Measurements from ENCODE around the gene CCSAP.

Gene CCSAP

GRCh38 chr1:229280037-229280828, 62.6 kb downstream of the CCSAP start:
- DNase-seq (ENCODE audit: low spot score) = no peak
- TF ChIP-seq CTCF (IDR thresholded peaks at IDR 0.05; ENCODE audit: borderline replicate concordance, control extremely low read depth, extremely low read depth, insufficient read depth, missing control alignments) = no peak
- in situ Hi-C loops (cut with MboI; ENCODE audit: low sequenced_read_pairs, unreplicated experiment) = no loop called here

DNA sequence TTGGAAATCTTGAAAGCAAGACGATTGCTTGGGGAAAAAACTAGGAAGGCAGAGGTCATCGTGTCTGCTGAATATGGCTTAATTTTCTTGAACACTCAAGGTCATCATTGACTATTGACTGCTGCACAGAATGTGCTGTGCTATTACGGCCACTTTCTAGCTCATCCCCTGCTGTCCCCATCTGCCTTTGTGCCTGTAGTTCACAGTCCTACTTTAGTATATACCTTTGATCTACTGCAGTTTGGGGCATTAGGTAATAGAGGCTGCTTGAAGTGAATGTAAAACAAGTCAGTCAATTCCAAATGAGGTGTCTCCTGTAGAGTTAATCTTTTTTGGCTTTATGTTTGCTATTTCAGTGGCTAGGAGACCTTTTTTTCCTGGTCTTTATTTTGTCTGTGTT, 63.6 kb downstream of the CCSAP start:
- in situ Hi-C loops (cut with MboI; ENCODE audit: low sequenced_read_pairs, unreplicated experiment) = no loop called here
- no peak for DNase-seq (ENCODE audit: low spot score)
- TF ChIP-seq CTCF (IDR thresholded peaks at IDR 0.05; ENCODE audit: borderline replicate concordance, control extremely low read depth, extremely low read depth, insufficient read depth, missing control alignments) = no peak

DNA sequence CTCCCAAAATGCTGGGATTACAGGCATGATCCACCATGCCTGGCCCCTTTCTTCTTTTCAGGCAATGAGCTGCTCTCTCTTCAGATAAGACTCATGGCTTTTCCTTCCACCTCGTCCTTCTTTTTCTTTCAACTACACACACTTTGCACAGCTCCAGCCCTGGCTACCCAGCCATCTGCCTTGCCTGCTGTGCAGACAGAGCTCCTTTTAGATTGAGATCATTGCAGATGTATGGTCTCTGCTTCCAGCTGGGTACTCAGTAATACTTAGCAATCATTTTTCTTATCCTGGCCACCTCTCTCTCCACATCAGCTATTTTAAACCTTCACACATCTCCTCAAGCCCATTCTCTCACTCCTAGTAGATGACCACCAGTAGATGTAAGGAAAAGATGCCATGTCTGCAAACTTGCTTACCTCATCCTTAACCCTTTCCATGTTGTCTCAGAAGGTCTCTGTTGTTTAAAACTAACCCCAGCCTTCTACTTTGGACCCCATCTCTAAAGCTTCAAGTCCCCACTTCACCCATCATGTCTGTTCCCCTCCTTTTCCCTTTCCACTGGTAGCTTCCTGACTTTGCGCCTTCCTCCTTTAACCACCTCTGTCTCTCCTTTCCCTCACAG, 64.6 kb downstream of the CCSAP start:
- no peak for DNase-seq (ENCODE audit: low spot score)
- in situ Hi-C loops (cut with MboI; ENCODE audit: low sequenced_read_pairs, unreplicated experiment) = no loop called here
- no peak for TF ChIP-seq CTCF (IDR thresholded peaks at IDR 0.05; ENCODE audit: borderline replicate concordance, control extremely low read depth, extremely low read depth, insufficient read depth, missing control alignments)

- in situ Hi-C loops (cut with MboI; ENCODE audit: low sequenced_read_pairs, unreplicated experiment) = no loop called here
- DNase-seq (ENCODE audit: low spot score) = no peak
- TF ChIP-seq CTCF (IDR thresholded peaks at IDR 0.05; ENCODE audit: borderline replicate concordance, control extremely low read depth, extremely low read depth, insufficient read depth, missing control alignments) = no peak
Observed at GRCh38 chr1:229275005-229275404, 67.8 kb downstream of the CCSAP start.

- in situ Hi-C loops (cut with MboI; ENCODE audit: low sequenced_read_pairs, unreplicated experiment) = loop anchor here (25.0 kb wide), 1 partner anchor 1039 kb away; no protein-coding TSS in a partner anchor
- no peak for TF ChIP-seq CTCF (IDR thresholded peaks at IDR 0.05; ENCODE audit: borderline replicate concordance, control extremely low read depth, extremely low read depth, insufficient read depth, missing control alignments)
- DNase-seq (ENCODE audit: low spot score) = no peak
Observed at GRCh38 chr1:229273507-229274232, 69.2 kb downstream of the CCSAP start.
